GM19438 (cell line): ENCODE measurements around the gene SLC38A11.
"Not testable (repeated sequence)": the region's sequence is repeated elsewhere in the genome, so short reads cannot be mapped to it uniquely, and the experiment has no call there.

Experiments
- ATAC-seq: cut with Tn5 transposase; IDR thresholded peaks from one replicate; pipeline ENCODE4 v1.9.1; 2021; ENCODE audit warnings: low read depth; ENCODE audit not compliant: unreplicated experiment

Gene SLC38A11

DNA sequence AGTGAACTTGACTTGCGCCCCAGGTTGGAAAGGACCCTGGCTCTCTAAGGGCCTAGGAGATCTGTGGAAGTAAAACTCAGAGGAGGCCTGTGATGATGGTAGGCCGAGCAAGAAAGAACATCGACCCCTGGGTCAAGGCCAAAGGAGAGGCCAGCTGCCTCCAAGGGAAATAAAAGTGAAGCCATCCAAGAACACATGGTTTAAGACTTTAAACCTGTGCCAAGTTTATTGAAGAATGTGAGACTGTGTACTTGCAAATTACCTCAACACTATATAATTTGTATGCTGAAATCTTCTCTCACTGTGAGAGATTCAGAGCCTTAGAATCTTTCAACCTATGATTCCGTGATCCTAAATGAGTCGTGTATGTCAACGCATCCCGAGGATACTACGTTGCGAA is 73.0 kb downstream of the SLC38A11 start:
- ATAC-seq, result no peak

- no peak for ATAC-seq
Observed at GRCh38 chr2:164881524-164881923, 73.8 kb downstream of the SLC38A11 start.

GRCh38 chr2:164879901-164880535 is 75.3 kb downstream of the SLC38A11 start:
- no peak for ATAC-seq

DNA sequence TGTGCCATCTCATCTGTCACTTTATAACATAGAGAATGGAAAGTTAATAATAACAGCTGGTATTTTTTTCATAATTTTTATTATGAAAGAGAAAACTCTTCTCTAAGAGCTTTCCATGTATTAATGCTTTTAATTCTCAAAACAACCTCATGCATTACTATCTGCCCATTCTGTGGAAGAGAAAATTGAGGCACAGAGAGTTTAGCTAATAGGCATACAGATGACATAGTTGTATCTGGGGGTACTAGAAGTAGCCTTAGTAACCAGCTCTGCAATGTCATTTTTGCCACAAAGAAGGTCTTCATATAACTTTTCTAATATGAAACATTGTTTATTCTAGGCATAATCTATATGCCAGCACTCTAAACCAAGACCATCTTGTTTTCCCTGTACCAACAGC is 77.4 kb downstream of the SLC38A11 start:
- ATAC-seq, result no peak

GRCh38 chr2:164877169-164877568 is 78.2 kb downstream of the SLC38A11 start:
- no peak for ATAC-seq

GRCh38 chr2:164875334-164876205 is 79.8 kb downstream of the SLC38A11 start:
- no peak for ATAC-seq

DNA sequence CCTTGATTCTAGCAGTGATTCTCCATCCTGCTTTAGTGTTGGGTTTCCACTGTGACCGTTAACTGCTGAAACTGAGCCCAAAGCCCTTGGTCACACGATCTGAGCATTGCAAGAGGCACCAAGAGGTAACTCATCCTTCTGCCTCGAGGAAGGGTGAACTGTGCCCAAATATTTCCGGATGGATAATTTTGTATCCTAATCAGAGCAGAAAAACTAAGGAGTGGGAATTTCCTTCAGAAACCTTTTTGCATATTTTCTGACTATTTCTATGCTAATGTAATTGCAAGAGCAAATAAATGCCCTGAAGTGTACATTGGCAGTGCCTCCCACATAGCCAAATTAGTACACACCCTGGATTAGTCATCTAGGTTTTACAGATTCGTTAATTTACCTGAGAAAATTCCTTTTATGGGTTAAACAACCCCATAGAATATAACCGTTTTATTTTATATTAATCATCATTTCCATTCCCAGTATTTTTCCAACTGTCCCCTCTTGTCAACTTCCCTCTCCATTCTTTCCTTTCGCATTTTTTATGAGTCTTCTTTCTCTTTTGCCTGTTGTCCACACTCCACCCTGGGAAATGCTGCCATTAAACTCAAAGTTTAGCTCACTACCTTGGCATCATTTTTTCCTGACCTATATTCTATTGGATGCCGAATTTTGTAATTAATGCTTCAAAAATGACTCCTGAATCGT is 82.0 kb downstream of the SLC38A11 start:
- ATAC-seq, result no peak

GRCh38 chr2:164871404-164871803 is 83.9 kb downstream of the SLC38A11 start:
- no peak for ATAC-seq

DNA sequence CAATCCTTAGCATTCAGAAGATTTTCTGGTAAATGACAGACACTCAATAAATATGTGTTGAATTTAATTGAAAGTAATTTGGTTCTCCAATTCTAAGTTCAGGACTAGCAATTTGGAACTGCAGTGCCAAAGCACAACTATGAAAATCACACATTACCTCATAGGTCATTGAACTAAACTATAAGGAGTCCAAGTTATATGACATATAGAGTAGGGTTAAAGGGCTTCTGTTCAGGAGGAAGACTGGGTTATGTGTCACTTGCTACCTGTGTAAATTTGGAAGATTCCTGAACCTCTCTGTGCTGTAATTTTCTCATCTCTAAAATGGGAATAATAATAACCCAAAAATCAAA is 85.9 kb downstream of the SLC38A11 start:
- ATAC-seq, result no peak

GRCh38 chr2:164868563-164869419 is 86.5 kb downstream of the SLC38A11 start:
- ATAC-seq, result no peak

GRCh38 chr2:164867779-164868397 is 87.4 kb downstream of the SLC38A11 start:
- ATAC-seq, result no peak

GRCh38 chr2:164866381-164866780 is 88.9 kb downstream of the SLC38A11 start:
- not testable (repeated sequence) for ATAC-seq

GRCh38 chr2:164860694-164861042 is 94.7 kb downstream of the SLC38A11 start:
- ATAC-seq, result no peak

DNA sequence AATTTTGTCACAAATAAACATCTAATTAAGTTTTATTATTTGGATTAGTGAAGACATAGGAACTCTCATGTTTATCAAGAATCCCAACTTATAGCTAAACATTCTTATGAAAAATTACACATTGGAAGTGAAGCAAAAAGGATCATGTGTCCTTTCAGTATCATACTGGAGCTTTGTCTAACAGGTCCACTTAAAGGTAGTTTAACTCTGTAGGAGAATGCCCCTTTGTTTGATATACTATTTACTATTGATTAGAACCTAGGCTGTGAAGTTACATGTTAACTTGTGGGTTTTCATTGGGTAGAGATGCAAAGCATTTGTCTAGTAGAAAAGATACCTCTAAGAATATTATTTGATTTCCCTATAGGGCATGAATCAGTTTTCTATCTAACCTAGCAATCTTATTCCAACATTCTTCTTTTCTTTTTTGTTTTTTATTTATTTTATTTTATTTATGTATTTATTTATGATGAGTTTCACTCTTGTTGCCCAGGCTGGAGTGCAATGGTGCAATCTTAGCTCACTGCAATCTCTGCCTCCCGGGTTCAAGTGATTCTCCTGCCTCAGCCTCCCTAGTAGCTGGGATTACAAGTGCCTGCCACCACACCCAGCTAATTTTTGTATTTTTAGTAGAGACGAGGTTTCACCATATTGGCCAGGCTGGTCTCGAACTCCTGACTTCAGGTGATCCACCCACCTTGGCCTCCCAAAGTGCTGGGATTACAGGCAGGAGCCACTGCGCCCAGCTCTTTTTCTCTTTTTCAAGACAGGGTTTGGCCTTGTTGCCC is 95.2 kb downstream of the SLC38A11 start:
- ATAC-seq, result not testable (repeated sequence)

GRCh38 chr2:164859251-164859818 is 96.0 kb downstream of the SLC38A11 start:
- ATAC-seq, result no peak

DNA sequence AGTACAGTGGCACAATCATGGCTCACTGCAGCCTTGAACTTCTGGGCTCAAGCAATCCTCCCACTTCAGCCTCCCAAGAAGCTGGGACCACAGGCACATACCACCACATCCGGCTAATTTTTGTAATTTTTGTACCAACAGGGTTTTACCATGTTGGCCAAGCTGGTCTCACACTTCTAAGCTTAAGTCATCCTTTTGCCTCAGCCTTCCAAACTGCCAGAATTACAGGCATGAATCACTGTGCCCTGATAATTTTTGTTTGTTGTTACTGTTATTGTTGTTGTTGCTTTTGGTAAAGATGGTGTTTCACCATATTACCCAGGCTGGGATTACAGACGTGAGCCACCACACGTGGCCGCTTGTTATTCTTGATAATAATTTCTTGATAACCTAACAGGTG is 103.2 kb downstream of the SLC38A11 start:
- no peak for ATAC-seq

DNA sequence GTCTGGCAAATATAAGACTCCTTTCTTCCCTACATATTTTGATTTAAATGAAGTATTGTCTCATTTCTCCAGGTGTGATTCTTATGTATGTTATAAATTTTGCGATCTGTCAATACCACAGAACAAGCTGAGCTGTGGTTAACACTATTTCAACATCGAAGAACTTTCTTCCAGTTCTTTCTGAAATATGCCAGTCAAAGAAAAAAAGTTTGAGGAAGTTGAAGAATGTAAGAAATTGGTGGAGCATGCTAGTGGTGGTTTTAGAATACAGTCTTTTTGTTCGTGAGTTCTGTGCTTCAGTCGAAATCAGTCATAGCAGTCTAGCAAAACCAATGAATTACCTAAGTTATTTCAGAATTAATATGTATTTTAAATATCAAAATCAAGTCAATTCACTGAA is 105.1 kb downstream of the SLC38A11 start:
- ATAC-seq, result no peak

DNA sequence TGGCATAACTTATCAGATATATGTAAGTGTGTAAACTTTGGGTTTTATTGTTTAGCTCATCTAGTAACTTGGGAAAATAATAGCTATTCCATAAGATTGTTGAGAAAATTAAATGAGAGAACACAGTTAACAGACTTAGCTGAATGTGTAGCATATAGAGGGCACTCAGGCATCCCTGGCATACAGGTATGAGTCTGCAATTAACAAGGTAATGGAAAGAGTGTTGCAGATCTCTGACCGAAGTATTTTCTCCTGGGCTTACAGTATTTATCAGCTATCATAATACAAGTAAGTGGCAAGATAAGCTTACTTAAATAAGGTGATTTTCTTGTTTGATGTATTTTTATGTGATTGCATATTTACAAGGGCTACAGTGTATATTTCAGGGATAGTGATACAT is 105.8 kb downstream of the SLC38A11 start:
- no peak for ATAC-seq
